GM21723 (cell line): Measurements from ENCODE around the gene RRP1B.
"Not testable (repeated sequence)": the region's sequence is repeated elsewhere in the genome, so short reads cannot be mapped to it uniquely, and the experiment has no call there.

ENCODE experiments used
- ATAC-seq: cut with Tn5 transposase; IDR thresholded peaks from one replicate; pipeline ENCODE4 v1.9.1; 2021; ENCODE audit warnings: mild to moderate bottlenecking, moderate library complexity; ENCODE audit not compliant: unreplicated experiment

RRP1B gene

GRCh38 chr21:43667191-43667904 is 8.0 kb downstream of the RRP1B start:
- ATAC-seq, result no peak

DNA sequence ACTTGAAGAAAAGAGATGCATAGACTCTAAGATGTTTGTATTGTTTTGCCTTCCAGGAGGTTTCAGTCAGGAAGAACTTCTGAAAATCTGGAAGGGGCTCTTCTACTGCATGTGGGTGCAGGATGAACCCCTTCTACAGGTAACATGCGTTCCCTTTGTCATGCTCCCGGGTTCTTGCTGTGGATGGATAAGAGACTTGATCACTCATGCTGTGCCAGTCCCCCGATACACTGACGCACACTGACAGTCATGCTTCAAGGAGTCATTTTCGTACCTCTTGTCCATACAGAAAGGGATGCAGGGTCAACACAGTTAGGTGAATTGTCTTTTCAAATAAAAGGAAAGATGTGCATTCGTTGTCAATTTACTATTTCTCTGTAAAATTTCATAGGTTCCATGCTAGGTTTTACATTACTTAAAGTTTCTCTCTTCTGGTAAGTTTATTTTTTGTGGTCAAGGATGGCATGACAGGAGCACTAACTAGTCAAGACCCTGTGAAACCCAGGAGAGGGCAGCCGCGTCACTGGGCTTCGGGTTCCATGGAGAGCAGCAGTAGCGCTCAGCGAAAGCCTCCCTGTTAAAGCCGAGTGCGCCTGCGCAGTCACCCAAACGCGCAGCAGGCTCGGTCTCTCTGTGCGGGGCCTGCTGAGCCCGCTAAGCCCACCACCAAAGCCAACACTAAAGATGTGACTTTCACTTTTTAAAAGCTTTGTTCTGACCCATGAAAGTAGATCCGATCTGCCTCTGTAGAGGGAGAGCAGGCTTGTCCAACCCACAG is 10.7 kb downstream of the RRP1B start:
- no peak for ATAC-seq

DNA sequence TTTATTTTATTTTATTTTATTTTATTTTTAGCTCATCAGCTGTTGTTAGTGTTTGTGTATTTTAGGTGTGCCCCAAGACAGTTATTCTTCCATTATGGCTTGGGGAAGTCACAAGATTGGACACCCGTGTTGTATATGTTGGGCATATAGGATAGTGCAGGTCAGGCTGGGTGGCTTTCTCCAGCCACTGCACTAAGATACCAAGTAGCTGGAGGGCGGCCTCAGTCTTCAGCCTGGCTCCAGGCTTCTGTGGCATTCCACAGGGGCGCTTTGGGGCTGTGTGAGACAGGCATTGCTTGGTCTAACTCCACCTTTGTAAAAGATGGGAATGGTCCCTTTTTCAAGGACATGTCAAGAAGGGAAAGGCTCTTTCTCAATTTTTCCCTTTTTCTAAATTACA is 16.5 kb downstream of the RRP1B start:
- ATAC-seq, result no peak

DNA sequence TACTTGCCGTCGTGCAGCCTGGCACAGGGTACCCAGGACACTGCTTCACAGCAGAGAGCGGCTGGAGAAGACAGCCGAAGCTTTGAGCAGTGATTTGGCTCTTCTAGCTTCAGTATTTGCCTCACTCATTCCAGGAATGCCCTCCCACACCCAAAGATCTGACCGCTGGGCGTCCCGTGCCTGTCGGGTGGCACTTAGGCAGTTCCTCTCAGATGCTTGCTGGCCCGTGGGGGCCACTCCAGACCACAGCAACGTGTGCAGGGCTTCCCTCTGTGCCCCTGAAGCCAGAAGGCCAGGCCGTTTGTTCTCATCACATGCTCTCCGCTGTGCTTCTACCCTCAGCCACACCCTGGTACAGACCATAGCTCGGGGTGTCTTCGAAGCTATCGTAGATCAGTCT is 17.0 kb downstream of the RRP1B start:
- no peak for ATAC-seq

- no peak for ATAC-seq
Measured at GRCh38 chr21:43679951-43680350, 20.6 kb downstream of the RRP1B start.

DNA sequence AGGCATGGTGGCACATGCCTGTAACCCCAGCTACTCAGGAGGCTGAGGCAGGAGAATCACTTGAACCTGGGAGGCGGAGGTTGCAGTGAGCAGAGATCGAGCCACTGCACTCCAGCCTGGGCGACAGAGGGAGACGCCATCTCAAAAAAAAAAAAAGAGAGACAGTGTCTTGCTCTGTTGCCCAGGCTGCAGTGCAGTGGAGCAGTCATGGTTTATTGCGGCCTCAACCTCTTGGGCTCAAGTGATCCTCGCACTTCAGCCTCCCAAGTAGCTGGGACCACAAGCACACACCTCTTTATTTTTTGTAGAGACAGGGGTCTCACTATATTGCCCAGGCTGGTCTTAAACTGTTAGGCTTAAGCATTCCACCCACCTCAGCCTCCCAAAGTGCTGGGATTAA is 21.1 kb downstream of the RRP1B start:
- ATAC-seq, result not testable (repeated sequence)

DNA sequence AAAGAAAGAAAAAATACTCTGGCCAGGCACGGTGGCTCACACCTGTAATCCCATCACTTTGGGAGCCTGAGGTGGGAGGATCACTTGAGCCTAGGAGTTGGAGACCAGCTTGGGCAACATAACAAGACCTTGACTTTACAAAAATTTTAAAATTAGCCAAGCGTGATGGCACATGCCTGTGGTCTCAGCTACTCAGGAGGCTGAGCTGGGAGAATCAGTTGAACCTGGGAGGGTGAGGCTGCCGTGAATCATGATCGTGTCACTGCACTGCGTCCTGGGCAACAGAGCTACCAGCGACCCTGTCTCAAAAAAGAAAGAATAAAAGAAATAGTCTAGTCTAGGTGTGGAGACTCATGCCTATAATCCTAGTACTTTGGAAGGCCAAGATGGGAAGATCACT is 22.3 kb downstream of the RRP1B start:
- no peak for ATAC-seq

DNA sequence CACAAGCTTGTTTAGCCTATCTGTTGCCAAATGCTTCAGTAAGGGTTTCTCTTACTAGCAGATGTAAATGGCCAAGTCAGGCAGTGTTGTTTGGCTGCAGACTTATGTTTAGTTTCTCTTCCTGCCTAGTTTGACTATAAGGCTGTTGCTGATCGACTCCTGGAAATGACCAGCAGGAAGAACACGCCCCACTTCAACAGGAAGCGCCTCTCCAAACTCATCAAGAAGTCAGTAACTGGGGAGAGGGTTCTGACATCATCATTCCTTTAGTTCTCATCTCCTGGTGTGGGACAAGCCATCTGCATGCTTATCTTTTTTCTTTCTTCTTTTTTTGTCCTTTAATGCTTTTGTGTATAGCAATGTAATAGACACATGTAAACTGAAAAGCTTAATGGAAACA is 25.1 kb downstream of the RRP1B start:
- no peak for ATAC-seq

GRCh38 chr21:43686811-43687565 is 27.6 kb downstream of the RRP1B start:
- no peak for ATAC-seq

DNA sequence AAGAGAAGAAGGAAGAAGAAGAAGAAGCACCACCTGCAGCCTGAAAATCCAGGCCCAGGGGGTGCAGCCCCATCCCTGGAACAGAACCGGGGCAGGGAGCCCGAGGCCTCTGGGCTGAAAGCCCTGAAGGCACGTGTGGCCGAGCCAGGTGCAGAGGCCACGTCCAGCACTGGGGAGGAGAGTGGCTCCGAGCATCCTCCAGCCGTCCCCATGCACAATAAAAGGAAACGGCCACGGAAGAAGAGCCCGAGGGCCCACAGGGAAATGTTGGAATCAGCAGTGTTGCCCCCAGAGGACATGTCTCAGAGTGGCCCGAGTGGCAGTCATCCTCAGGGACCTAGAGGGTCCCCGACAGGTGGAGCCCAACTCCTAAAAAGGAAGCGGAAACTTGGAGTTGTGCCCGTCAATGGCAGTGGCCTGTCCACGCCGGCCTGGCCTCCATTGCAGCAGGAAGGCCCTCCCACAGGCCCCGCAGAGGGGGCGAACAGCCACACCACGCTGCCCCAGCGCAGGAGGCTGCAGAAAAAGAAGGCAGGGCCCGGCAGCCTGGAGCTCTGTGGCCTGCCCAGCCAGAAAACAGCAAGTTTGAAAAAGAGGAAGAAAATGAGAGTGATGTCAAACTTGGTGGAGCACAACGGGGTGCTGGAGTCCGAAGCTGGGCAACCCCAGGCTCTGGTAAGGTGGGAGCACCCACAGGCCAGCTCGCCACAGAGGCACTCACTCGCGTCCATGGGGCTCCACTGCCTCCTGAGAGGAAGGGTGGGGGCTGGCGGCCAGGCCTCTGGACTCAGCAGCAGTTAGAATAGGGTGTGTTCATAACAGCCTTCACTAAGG is 28.4 kb downstream of the RRP1B start:
- ATAC-seq, result no peak

- ATAC-seq, result no peak
Measured at GRCh38 chr21:43688906-43689305, 29.5 kb downstream of the RRP1B start.

DNA sequence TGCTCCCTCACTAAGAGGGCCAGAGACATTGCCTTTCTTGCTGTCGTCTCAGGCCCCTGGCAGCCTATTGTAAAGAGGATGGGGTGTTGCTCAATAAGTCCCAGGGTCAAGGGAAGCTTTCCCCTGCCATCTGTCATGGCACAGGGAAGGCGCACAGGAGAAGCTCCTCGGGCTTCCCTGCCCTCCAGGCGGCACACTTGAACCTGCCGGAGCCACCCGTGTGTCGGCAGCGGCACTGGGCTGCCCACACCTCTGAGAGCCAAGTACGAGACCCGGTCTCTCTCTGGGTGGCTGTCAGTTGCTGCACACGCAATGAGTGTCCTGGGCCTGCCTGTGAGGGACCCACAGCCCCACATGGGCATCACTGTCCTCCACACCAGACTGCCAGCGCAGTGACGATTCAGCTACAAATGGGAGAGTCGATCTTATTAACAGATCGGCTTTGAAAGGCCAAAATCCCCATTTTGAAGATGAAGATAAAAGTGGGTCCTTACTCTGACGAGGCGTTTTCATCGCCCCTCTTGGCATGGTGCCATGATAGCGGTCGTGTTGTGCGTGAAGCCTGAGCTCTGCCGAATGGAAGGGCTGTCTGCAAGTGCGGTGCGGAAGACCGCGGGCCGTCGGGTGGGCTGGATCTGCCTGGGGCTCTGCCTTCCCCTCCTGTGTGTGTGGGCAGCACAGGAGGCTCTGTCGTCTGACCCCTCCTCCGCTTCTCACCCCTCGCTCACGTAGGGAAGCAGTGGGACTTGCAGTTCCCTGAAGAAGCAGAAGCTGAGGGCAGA is 30.4 kb downstream of the RRP1B start:
- ATAC-seq, result no peak

GRCh38 chr21:43690346-43690745 is 31.0 kb downstream of the RRP1B start:
- no peak for ATAC-seq

DNA sequence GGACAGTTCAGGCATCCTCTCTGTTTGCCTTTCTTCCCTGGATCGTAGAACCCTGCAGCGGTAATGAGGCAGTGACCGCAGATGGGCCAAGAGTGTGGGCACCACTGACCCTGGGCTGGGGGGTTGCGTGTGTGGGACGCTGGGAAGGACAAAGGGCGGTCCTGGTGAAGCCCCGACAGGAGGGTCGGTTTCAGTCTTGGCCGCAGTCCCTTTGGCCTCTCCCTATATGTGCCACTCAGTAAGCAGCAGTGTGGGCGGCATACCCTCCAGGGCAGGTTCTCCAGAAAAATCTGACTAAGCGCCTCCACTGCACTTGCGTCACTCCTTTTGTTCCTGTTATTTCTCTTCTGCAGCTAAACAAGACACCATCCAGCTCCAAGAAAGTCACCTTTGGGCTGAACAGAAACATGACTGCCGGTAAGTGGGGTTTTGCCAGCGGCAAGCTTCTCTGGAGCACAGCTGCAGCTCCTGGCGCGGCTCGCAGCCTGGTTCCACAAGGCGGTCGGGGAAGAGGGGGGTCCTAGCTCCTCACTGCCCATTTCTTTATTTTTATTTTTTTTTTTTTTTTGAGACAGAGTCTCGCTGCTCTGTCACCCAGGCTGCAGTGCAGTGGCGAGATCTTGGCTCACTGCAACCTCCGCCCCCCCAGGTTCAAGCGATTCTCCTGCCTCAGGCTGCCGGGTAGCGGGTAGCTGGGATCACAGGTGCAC is 31.9 kb downstream of the RRP1B start:
- no peak for ATAC-seq

DNA sequence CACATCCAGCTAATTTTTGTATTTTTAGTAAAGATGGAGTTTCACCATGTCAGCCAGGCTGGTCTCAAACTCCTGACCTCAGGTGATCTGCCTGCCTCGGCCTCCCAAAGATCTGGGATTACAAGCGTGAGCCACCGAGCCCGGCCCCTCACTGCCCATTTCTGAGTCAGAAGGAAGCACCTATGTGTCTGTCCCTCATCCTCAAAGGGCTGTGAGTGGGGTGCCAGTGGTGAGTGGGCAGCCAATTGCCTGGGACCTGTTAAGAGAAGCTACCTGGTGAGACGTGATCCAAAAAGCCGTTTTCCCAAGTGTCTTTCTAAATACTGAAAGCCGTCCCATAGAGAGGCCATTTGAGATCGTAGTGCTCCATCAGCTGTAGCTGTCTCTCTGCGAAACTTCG is 32.4 kb downstream of the RRP1B start:
- ATAC-seq, result no peak

DNA sequence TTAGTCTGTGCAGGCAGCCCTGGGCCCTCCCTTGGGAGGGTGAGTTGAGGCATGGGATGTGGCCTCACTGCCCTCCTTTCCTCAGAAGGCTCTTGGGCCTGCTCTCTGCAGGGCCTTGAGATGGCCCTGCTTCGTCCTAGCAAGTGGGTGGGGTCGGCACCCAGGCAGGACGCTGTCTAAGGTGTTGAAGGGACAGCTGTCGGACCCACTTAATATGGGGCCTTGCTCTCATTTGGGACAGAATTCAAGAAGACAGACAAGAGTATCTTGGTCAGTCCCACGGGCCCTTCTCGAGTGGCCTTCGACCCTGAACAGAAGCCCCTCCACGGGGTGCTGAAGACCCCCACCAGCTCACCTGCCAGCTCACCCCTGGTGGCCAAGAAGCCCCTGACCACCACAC is 33.6 kb downstream of the RRP1B start:
- no peak for ATAC-seq

DNA sequence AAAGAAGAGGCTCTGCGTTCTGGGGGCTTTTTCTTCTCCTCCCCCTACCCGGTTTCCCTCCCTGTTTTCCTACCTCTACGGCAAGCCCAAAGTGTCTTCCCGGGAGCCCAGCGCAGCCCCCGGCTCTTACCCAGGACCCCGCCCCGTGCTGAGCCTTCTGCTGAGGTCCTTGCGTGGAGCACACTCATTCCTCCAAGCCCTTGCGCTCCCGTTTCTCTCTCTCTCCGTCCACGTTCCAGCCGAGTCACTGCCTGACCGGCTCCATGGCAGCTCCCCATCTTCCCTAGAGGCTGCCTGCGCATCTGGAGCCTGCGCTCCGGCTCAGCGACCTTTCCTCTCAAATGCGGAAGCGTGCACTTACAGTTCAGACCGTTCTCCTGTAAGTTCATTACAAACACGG is 34.6 kb downstream of the RRP1B start:
- ATAC-seq, result no peak

GRCh38 chr21:43694437-43695079 is 35.2 kb downstream of the RRP1B start:
- no peak for ATAC-seq

- ATAC-seq, result no peak
Measured at GRCh38 chr21:43696214-43696613, 36.9 kb downstream of the RRP1B start.
